GM23248 (cell line): ENCODE results near the gene COQ6. TPM values are rescaled to one million over a fixed set of nuclear protein-coding genes. Genes with fewer than 3 reads are reported as not detected.
"Not testable (repeated sequence)": the region's sequence is repeated elsewhere in the genome, so short reads cannot be mapped to it uniquely, and the experiment has no call there.

Experiments used
- DNase-seq: peaks from one replicate; pipeline ENCODE4 v3.0.0-alpha.2; 2015
- H2AFZ ChIP-seq: fragments of 200-600 bp; sonication (generic); 2 replicates; pipeline ENCODE4 v1.6.1; 2016; ENCODE audit warnings: antibody characterized with exemption
- H3F3A ChIP-seq: fragments of 200-600 bp; sonication (generic); 2 replicates; pipeline ENCODE4 v1.6.1; 2016; ENCODE audit warnings: mild to moderate bottlenecking, antibody characterized with exemption, mixed run types; ENCODE audit not compliant: insufficient read depth
- H3K27ac ChIP-seq: fragments of 200-600 bp; sonication (generic); 2 replicates; pipeline ENCODE4 v1.5.1; 2016; ENCODE audit warnings: mild to moderate bottlenecking
- H3K27me3 ChIP-seq: fragments of 200-600 bp; sonication (generic); replicated peaks from 2 replicates; pipeline ENCODE4 v1.6.1; 2016; ENCODE audit warnings: mild to moderate bottlenecking; ENCODE audit not compliant: insufficient read depth
- H3K36me3 ChIP-seq: fragments of 200-600 bp; sonication (generic); 2 replicates; pipeline ENCODE4 v1.6.1; 2016; ENCODE audit warnings: low read depth, mild to moderate bottlenecking
- H3K4me1 ChIP-seq: fragments of 200-600 bp; sonication (generic); 2 replicates; pipeline ENCODE4 v1.6.1; 2016; ENCODE audit warnings: mild to moderate bottlenecking; ENCODE audit not compliant: insufficient read depth
- H3K4me2 ChIP-seq: fragments of 200-600 bp; sonication (generic); one replicate; pipeline ENCODE4 v1.6.1; 2016; ENCODE audit warnings: mild to moderate bottlenecking; ENCODE audit not compliant: unreplicated experiment
- H3K4me3 ChIP-seq: fragments of 200-600 bp; sonication (generic); 2 replicates; pipeline ENCODE4 v1.5.1; 2016; ENCODE audit warnings: mild to moderate bottlenecking
- H3K79me2 ChIP-seq: fragments of 200-600 bp; sonication (generic); 2 replicates; pipeline ENCODE4 v1.6.1; 2016; ENCODE audit warnings: mild to moderate bottlenecking; ENCODE audit not compliant: insufficient read depth
- H3K9ac ChIP-seq: fragments of 200-600 bp; sonication (generic); 2 replicates; pipeline ENCODE4 v1.6.1; 2016; ENCODE audit warnings: mild to moderate bottlenecking
- H3K9me2 ChIP-seq: fragments of 200-600 bp; sonication (generic); 2 replicates; pipeline ENCODE4 v1.6.1; 2016; ENCODE audit warnings: mixed run types, mild to moderate bottlenecking, moderate library complexity; ENCODE audit not compliant: insufficient read depth
- H3K9me3 ChIP-seq: fragments of 200-600 bp; sonication (generic); one replicate; pipeline ENCODE4 v1.6.1; 2017; ENCODE audit warnings: low read depth
- H4K20me1 ChIP-seq: fragments of 200-600 bp; sonication (generic); 2 replicates; pipeline ENCODE4 v1.6.0; 2016; ENCODE audit not compliant: insufficient read depth
- EZH2 ChIP-seq: fragments of 200-600 bp; sonication (generic); IDR thresholded peaks from 2 replicates; pipeline ENCODE4 v1.6.1; 2018; ENCODE audit warnings: antibody characterized with exemption, mild to moderate bottlenecking; ENCODE audit not compliant: insufficient read depth, poor library complexity, severe bottlenecking
- EZH2phosphoT487 ChIP-seq: fragments of 200-600 bp; sonication (generic); IDR thresholded peaks from 2 replicates; pipeline ENCODE4 v1.6.1; 2018; ENCODE audit warnings: antibody characterized with exemption, moderate library complexity, mild to moderate bottlenecking, low read depth; ENCODE audit not compliant: insufficient read depth
- WGBS, 2 experiments: methylation state at CpG; one replicate each; pipeline ENCODE4 v1.1.6; 2015 to 2017; ENCODE audit warnings: low lambda C conversion rate in 2 of 2, low coverage in 1 of 2; ENCODE audit errors: missing lambda C conversion rate in 2 of 2; 5-methylcytosine and 5-hydroxymethylcytosine counted together
- in situ Hi-C: fragments of 300-500 bp; cut with MboI; formaldehyde crosslinking; loops from 2 replicates; pipeline ENCODE4 v1.15.0; 2020
- polyA plus RNA-seq: library from polyadenylated mRNA; unstranded; fragments of >200 nt; fragmentation: Nextera tagmentation; extraction: Ambion mirVana; gene quantifications from 2 replicates; pipeline ENCODE4 v1.2.1, GENCODE V29; 2016
- total RNA-seq: library from RNA; depleted of rRNA; stranded (reverse); fragments of >200 nt; shearing (Covaris generic); gene quantifications from 2 replicates; pipeline ENCODE4 v1.2.3, GENCODE V29; 2014

Gene COQ6
- total and polyA plus RNA-seq, 2 experiments from 2014 or later: 29.4 to 48.0 TPM

DNA sequence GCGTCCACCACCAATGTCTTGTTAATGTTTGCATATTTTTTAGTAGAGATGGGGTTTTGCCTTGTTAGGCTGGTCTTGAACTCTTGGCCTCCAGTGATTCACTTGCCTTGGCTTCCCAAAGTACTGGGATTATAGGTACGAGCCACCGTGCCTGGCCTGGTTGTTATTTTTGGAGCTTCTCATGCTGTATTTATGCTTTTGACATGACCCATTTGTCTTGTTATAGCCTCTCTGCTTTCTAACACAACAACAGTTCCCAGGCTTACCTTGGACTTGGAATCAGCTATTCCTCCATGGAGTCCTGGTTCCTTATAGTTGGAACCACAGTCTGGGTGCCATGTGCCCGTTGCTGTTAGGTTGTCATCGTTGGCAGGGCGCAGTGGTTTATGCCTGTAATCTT is 33.8 kb upstream of the COQ6 start:
- no peak for DNase-seq
- Histone ChIP-seq H3K36me3 (peaks cover 43% of the 10 kb centered on the region), H3K27ac (no peak overlapping the region), H3F3A (0 out of 2 replicates have a peak, but pooled peaks cover 5% of the 10 kb centered on the region), H2AFZ (no peak overlapping the region), H3K9me3 (no peaks in the 10 kb centered on the region), H3K27me3 (no peaks in the 10 kb centered on the region), H3K79me2 (peaks cover 79% of the 10 kb centered on the region), H3K9ac (no peak overlapping the region), H3K4me2 (no peak overlapping the region), H3K4me3 (no peak overlapping the region), H3K9me2 (no peaks in the 10 kb centered on the region), H4K20me1 (no peaks in the 10 kb centered on the region), H3K4me1 (peaks cover 16% of the 10 kb centered on the region)
- no peak for TF ChIP-seq EZH2phosphoT487
- no peak for TF ChIP-seq EZH2
- in situ Hi-C loops: no loop called here
- 81 to 85% methylated on average over 6 of the region's 6 CpGs for WGBS, 2 experiments

DNA sequence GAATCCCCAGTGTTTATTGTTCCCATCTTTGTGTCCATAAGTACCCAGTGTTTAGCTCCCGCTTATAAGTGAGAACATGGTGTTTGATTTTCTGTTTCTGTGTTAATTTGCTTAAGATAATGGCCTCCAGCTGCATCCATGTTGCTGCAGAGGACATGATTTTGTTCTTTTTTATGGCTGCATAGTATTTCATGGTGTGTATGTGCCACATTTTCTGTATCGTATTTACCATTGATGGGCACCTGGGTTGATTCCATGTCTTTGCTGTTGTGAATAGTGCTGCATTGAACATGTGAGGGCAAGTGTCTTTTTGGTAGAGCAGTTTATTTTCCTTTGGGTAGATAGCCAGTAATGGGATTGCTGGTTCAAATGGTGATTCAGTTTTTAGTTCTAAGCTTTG is 30.6 kb upstream of the COQ6 start:
- H3K36me3 ChIP-seq: peaks cover 60% of the 10 kb centered on the region
- H3K9ac ChIP-seq, H2AFZ ChIP-seq, H3K4me1 ChIP-seq, H3K27ac ChIP-seq, H3K9me2 ChIP-seq, DNase-seq, H3K4me3 ChIP-seq, H3K4me2 ChIP-seq, H4K20me1 ChIP-seq, H3K9me3 ChIP-seq, H3F3A ChIP-seq, in situ Hi-C loops, H3K27me3 ChIP-seq: not testable (repeated sequence)
- 92 to 96% methylated on average over 2 of the region's 2 CpGs for WGBS, 2 experiments
- H3K79me2 ChIP-seq: peaks cover 62% of the 10 kb centered on the region

DNA sequence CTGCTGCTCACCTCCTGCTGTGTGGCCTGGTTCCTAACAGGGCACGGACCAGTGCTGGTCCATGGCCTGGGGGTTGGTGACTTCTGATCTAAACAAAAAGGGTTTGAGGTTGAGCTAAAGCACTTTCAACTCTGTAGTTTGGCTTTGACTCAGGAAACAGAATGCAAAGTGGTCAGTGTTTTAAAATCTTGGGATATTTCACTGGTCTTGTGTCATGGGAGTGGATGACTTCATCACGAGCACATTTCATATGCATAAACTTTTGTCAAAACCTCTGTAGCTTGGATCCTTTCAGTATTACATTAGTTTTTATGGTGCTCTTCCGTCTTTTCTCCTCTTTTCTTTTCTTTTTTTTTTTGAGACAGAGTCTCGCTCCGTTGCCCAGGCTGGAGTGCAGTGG is 25.8 kb upstream of the COQ6 start:
- in situ Hi-C loops: no loop called here
- no peaks in the 10 kb centered on the region for H3K9me2 ChIP-seq
- WGBS, 2 experiments: 90 to 91% methylated on average over 5 of the region's 5 CpGs
- no peak overlapping the region for H3K4me2 ChIP-seq
- H3K27me3 ChIP-seq: no peaks in the 10 kb centered on the region
- no peak overlapping the region for H3K9ac ChIP-seq
- H3F3A ChIP-seq: peaks cover 9% of the 10 kb centered on the region; the same call in 1 of the 2 replicates
- no peaks in the 10 kb centered on the region for H4K20me1 ChIP-seq
- H3K4me3 ChIP-seq: no peak overlapping the region
- no peak overlapping the region for H2AFZ ChIP-seq
- no peak for TF ChIP-seq EZH2
- no peak for TF ChIP-seq EZH2phosphoT487
- H3K9me3 ChIP-seq: no peaks in the 10 kb centered on the region
- H3K36me3 ChIP-seq: peaks cover 91% of the 10 kb centered on the region
- peak; percentile 9 for DNase-seq
- H3K79me2 ChIP-seq: peaks cover 23% of the 10 kb centered on the region
- H3K4me1 ChIP-seq: no peaks in the 10 kb centered on the region
- no peak overlapping the region for H3K27ac ChIP-seq

DNA sequence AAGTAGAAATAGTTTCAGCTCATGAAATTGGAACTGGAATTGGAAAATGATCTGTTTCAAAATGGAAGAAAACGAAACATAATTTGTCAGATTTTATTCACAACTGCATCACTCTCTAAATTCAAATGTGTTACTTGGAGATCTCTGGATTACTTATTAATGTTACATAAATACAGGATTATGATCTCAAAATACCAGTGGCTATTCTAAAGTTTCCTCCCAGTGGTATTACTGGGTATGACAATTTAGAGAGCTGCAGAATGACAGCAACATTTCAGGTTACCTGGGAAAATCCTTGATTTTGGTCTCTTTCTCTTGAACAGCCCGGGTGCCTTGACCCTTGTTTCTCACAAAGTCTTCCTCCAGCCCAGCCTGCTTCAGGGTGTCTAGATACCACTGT is 14.4 kb upstream of the COQ6 start:
- TF ChIP-seq EZH2phosphoT487: no peak
- TF ChIP-seq EZH2: no peak
- Histone ChIP-seq H3K4me2 (no peak overlapping the region), H3K9ac (no peak overlapping the region), H2AFZ (no peak overlapping the region), H3K9me2 (no peaks in the 10 kb centered on the region), H3K27ac (no peak overlapping the region), H3K9me3 (no peaks in the 10 kb centered on the region), H4K20me1 (no peaks in the 10 kb centered on the region), H3K36me3 (peaks cover 49% of the 10 kb centered on the region), H3K27me3 (no peaks in the 10 kb centered on the region), H3F3A (peaks cover 24% of the 10 kb centered on the region), H3K4me3 (no peak overlapping the region), H3K79me2 (peaks cover 1% of the 10 kb centered on the region; the same call in 1 of the 2 replicates), H3K4me1 (no peaks in the 10 kb centered on the region)
- 95 to 97% methylated on average over 2 of the region's 2 CpGs for WGBS, 2 experiments
- in situ Hi-C loops: no loop called here
- DNase-seq: peak; percentile 46

DNA sequence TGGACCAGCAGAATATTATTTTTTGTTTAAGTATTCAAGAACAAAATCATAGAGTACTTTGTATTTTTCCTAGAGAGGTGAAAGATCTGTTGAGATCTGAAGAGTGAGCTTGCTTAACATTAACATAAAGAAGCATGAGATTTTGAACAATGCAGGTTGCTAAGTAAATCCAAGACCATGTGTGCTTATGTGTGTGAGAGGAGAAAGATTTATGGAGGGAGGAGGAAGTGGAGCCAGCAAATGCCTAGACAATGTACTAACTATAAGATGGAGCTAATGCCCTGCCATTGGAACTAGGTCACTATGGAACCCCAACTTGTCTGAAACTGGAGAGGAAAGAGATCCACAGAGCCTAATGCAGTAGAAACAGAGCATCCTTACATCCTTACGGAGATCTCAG is 13.6 kb upstream of the COQ6 start:
- Histone ChIP-seq H3K4me1 (no peaks in the 10 kb centered on the region), H3K36me3 (peaks cover 40% of the 10 kb centered on the region), H3K9ac (no peak overlapping the region), H4K20me1 (no peaks in the 10 kb centered on the region), H3F3A (peaks cover 19% of the 10 kb centered on the region), H3K79me2 (no peaks in the 10 kb centered on the region), H3K4me2 (no peak overlapping the region), H3K27me3 (no peaks in the 10 kb centered on the region), H2AFZ (no peak overlapping the region), H3K9me2 (no peaks in the 10 kb centered on the region), H3K27ac (no peak overlapping the region), H3K4me3 (no peak overlapping the region), H3K9me3 (no peaks in the 10 kb centered on the region)
- in situ Hi-C loops: no loop called here
- WGBS, 2 experiments: 95 to 100% methylated on average over 1 of the region's 1 CpG
- no peak for TF ChIP-seq EZH2
- TF ChIP-seq EZH2phosphoT487: no peak
- DNase-seq: no peak
